Measurements from ENCODE around the gene CAPZB.

DNA sequence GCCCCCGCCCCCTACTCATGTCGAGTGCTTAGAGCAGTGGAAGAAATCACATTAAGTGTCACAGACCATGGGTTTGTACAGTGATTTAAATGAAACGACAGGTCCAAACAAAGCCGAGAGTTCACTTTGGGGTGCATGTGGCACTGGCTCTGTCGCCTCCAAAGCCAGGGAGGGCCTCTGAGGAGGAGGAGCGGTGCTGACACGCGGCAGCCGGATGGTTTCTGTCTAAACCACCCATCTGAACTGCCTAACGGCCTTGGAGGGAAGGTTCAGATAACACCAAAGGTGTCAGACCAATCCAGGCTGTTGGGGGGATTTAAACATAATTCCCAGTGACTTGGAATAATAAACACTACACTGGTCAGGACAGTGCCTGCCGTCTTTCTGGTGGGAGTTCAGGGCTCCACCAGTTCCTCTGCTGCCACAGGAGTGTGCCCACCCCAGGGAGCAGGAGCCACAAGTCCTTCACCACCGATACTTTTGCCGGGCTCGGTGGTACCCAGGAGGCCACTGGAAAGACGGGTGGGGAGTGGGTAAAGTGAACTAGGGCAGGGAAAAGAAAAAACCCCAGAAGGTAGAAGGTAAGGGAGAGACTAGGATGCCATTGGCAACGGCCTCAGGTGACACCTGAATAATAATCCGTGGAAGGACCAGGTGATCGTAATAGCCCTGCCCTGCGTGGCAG is 95.0 kb downstream of the CAPZB start:
- TF ChIP-seq CTCF (IDR thresholded peaks at IDR 0.05; ENCODE audit: low read length) (no peak), EZH2 (optimal IDR thresholded peaks at IDR 0.05; ENCODE audit: low read depth, low read length) (no peak), EZH2phosphoT487 (IDR thresholded peaks at IDR 0.05; ENCODE audit: low read length) (no peak)
